GM18507 (cell line): Measurements from ENCODE around the gene ACYP2.
A peak's percentile ranks its signal among the peaks of the same experiment; 100 is the strongest.
"Not testable (repeated sequence)": the region's sequence is repeated elsewhere in the genome, so short reads cannot be mapped to it uniquely, and the experiment has no call there.

Experiments
- DNase-seq: peaks from one replicate; pipeline ENCODE4 v3.0.0; 2011; ENCODE audit warnings: low read depth; ENCODE audit not compliant: insufficient read length; ENCODE audit errors: extremely low spot score
- FAIRE-seq: peaks from 2 replicates; lab custom pipeline; 2011; peaks lifted over from hg19 to GRCh38; lab: Jason Lieb, UNC

The ACYP2 gene

DNA sequence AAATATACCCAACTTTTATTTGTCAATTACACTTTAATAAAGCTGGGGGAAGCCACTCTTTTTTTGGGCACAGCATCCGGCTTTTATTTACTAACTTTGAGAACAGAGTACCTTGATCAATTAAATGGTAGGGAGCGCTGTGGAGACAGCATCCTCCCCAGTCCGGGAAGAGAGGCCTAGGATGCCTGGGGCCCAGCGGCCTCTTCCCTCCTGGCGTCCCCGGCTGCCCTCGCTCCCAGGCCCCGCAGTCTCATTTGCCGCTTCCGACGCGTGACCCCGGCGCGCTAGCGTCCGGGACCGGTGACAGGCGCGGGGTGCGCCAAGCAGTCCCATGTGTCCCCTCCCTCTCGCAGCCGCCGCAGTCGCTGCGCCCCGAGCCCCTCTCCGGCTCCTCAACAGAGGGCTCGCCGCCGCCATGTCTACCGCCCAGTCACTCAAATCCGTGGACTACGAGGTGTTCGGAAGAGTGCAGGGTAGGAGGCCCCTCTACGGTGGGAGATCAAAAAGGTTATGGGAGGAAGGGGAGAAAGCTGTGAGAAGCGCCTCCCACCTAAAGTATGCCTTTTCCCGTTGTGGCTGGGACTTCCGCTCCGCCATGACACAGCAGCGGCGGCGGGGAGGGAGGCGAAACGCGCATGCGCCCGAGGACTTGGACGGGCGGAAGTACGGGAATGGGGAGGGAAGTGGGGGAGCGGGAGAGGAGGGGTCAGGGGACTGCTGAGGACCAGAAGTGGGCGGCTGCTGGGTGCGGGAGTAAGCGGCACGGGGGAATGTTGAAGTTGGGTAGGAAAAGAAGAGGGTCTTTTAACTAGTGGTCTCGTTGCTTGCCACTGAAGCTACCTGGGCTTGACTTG lies at the start of gene ACYP2:
Gene ACYP2 (plus strand): TSS at position 332 of the 854 bp plus-strand sequence.
- FAIRE-seq (peak; percentile 97), DNase-seq (peak; percentile 88)

DNA sequence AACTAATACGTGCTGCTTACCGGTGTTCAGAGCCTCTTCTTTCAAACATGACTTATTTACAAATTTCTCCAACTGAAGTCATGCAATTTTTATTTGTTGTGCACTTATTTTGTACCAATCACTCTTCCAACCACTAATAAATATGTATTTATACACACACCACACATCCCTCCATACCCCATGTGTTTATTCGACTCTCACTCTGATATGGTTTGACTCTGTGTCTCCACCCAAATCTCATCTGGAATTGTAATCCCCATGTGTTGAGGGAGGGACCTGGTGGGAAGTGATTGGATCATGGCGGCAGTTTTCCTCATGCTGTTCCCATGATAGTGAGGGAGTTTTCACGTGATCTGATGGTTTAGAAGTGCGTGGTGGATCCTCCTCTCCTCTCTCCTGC lies 49.5 kb upstream of the ACYP2 start:
- DNase-seq, result no peak
- no peak for FAIRE-seq

DNA sequence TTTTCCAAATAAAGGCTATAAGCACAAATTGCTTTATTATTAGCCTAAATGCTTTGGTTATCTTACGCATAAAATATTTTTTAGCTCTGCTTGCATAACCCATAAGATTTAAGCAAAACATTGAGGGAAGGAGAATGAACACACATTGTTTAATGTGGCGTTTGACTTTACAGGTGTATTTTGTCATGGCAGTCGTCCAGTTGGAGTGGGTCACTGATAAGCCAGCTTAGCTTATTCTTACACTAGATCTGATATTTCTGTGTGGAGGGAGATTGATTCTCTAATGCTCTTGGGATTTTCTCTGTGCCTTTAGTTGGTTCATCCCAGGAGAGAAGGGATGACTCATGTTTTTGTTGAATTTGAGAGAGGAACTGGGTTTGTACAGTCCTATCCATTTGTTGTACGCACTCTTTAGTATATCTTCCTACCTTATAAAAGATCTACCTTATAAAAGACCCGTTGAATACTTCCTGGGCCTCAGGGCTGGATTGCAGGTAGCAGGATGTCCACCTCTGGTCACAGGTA lies 47.5 kb upstream of the ACYP2 start:
- FAIRE-seq (no peak), DNase-seq (no peak)

DNA sequence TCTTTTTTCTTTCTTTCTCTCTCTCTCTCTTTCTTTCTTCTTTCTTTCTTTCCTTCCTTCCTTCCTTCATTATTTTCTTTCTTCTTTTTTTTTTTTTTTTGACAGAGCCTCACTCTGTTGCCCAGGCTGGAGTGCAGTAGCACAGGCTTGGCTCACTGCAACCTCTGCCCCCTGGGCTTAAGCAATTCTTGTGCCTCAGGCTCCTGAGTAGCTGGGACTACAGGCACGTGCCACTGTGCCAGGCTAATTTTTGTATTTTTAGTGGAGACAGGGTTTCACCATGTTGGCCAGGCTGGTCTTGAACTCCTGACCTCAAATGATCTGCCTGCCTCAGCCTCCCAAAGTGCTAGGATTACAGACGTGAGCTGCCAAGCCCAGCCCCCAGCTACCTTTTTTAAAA lies 42.9 kb upstream of the ACYP2 start:
- FAIRE-seq, DNase-seq: not testable (repeated sequence)

DNA sequence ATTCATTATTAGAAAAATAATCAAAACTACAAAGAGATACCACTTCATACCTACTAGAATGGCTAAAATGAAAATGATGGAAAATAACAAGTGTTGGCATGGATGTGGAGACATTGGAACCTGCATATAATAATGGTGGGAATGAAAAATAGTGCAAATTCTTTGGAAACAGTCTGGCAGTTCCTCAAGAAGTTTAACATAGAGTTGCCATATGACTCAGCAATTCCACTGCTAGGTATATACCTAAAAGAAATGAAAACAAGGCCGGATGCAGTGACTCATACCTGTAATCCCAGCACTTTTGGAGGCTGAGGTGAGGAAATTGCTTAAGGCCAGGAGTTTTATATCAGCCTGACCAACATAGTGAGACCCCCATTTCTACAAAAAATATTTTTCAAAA lies 41.6 kb upstream of the ACYP2 start:
- FAIRE-seq, result no peak
- no peak for DNase-seq

DNA sequence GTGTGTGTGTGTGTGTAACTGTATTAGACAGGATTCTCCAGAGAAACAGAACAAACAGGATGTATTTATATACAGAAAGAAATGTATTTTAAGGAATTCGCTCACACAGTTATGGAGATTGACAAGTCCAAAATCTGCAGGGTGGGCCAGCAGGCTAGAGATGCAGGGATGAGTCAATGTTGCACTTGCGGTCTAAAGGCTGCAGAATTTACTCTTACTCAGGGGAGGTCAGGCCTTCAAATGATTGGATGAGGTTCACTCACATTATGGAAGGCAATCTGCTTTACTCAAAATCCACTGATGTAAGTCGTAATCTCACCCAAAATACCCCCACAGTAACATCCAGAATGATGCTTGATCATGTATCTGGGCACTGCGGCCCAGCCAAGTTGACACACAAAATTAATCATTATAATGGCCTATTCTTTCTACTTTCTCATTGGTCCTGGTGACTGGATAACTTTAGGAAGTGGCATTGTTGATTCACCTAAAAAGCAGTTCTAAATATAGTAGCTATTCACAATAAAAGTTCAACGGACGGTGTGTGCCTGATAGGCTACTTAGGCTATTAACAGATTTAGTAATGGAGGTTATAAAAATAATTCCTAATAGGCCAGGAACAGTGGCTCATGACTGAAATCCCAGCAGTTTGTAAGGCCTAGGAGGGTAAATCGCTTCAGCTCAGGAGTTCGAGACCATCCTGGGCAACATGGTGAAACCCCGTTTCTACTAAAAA lies 40.6 kb upstream of the ACYP2 start:
- FAIRE-seq (no peak), DNase-seq (no peak)

DNA sequence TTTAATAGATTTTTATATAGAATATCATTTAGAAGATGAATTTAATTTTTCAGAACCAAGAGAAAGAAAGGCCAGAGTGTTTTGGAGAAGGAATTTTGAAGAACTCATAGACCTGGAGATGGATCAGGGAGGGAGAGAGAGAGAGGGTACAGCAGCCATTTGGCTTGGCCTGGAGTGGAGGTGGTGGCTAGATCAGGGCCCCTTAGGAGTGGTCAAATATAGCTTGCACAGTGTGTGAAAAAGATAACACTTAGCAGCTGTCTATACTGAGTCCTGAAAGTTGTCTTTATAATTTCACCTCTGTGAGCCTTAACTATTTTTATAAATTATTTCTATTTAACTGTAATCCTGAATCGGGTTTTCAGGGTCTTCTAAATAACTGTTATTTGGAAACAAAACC lies 38.8 kb upstream of the ACYP2 start:
- no peak for FAIRE-seq
- DNase-seq, result no peak

DNA sequence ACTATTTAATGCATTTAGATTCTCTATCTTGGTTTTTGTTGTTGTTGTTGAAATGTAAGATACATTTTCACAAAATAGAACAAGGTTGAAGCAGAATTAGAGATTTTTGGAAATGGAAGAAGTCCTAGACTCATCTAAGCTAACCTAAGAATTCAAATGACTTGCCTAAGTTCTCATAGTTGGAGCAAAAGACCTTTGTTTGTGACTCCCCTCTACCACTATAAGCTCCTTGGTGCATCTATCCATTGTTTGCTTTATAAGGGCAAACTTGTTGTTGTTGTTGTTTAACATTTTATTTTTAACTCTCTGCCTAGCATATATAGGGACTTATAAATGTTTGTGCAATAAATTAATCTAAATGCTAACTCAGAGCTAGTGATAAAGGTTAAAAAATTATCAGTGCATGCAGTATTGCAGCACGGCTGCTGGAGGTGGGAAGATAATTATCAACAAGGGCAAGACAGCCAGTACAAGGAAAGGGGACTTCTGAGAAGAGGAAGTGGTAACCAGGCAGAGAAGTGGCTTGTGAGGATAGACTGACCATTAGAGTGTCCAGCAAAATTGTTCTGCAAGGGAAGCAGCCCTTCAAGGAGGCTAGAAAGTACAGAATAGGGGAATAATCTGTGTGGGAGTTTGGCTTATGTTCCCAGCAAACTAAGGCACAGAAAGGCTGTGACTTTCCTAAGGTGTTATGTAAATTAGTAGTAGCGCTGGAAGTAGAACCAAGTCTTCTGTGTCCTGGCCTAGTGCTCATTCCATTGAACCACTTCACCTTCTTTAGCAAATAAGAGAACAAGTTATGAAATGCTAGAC lies 38.1 kb upstream of the ACYP2 start:
- no peak for FAIRE-seq
- DNase-seq, result no peak

DNA sequence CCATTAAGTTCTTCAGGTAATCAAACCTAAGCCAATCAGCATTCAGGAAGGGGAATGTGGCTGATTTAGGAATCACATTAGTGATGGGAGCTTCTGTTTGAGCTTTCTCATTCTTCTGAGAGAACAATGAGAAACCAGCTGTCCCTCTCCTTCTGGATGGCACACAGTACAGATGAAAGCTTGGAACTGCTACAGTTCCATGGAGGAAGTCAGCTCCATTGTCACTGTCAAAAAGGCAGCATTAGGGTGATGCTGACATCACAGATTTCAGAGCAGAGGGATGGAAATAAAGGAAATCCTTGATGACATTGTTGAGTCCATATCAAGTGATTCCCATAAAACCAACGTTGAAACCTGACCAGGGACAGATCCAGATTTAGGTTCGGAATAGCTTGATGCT lies 36.1 kb upstream of the ACYP2 start:
- FAIRE-seq, result no peak
- no peak for DNase-seq

DNA sequence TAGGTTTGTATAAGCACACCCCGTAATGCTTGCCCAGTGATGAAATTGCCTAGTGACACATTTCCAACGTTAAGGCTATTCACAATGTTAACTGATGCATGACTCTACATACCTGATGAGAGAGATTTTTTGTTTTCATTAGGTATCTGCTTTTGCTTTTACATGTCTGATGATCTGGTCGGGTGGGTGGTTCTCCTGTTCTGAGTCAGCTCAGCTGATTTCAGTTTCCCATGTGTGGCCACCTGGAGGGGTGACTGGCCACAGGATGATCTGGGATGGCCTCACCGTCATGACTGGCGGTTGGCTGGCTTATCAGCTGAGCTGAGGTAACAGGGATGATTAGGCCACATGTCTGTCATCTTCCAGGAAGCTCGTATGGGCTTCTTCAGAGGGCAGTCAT lies 33.8 kb upstream of the ACYP2 start:
- DNase-seq, result peak; percentile 55
- peak; percentile 97 for FAIRE-seq

DNA sequence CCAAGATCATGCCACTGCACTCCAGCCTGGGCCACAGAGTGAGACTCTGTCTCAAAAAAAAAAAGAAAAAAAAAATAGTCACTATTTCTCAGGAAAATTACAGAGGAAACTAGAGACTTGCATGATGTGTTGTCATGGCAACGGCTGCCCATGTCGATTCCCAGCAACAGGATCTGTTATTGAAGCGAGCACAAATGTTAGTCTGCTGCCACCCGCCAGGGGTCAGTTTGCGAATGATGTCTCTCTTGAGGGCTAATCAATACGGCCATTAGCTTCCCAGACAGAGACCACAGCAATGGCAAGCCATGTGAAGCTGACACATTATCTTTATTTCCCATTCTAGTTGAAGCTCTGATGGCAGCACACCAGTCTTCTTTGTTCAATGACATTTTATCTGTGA lies 32.4 kb upstream of the ACYP2 start:
- no peak for FAIRE-seq
- no peak for DNase-seq

DNA sequence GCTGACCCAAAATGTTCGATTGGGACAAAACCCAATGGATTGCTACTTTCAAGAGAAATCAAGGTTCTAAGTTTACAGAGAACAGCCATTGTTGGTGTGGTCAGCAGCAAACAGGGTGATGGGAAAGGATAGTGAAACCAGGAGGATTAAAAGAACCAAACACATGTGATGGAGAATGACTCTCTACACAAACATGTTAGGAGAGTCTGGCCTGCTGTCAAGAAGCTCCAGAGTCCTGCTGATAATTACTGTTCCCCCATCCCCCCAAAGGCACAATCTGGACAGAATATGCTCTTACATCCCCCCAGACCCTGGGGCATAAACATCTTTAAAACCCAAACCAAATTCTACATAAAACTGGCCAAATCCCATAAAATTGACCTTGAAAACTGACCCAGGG lies 32.0 kb upstream of the ACYP2 start:
- DNase-seq (no peak), FAIRE-seq (no peak)

DNA sequence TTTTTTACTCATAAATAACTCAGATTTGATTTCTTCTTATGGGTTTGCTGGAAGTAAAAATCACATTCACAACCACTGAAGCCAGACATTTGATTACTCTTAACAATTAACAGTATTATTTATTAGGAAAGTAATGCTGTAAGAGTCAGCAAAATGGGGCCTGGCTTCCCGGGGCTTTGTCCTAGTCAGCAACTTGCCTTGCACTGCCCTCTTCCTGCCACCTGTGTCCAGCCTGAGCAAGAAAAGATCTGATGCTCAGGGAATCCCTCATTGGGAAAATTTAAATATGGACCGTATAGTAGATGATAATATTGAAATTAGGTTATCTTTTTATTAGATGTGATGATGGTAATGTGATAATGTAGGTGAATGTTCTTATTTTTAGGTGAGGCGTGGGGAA lies 30.8 kb upstream of the ACYP2 start:
- no peak for DNase-seq
- FAIRE-seq, result no peak

DNA sequence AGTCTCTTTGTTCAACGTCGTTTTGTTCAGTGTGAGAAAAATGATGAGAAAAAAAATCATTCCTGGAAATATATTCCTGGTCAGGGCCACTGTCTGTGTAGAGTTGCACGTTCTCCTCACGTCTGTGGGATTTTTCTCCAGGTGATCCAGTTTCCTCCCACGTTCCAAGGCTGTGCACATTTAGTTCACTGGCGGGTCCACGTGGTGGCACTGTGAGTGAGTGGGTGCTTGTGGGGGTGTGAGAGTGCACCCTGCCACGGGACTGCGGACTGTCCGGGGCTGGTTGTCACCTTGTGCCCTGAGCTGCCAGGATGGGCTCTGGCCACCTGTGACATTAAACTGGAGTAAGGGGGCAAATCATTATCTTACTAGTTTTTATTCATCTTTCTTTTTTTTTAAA lies 30.3 kb upstream of the ACYP2 start:
- DNase-seq (no peak), FAIRE-seq (no peak)

DNA sequence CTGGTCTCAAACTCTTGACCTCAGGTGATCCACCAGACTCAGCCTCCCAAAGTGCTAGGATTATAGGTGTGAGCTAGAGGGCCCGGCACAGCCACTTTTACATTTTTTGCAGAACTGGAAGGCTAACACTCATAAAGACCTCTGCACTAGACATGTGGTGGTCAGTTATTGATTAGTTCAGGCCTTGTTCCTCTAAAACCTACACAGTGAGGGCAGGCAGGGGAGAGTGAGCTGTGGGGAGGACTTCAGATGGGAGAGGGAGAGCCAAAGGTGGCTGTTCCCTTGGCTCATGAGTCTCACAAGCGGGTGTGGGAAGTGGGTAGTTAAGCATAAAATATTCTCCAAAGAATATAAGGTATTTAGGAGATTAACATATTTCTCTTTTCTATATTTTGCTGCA lies 29.3 kb upstream of the ACYP2 start:
- no peak for FAIRE-seq
- DNase-seq, result no peak

DNA sequence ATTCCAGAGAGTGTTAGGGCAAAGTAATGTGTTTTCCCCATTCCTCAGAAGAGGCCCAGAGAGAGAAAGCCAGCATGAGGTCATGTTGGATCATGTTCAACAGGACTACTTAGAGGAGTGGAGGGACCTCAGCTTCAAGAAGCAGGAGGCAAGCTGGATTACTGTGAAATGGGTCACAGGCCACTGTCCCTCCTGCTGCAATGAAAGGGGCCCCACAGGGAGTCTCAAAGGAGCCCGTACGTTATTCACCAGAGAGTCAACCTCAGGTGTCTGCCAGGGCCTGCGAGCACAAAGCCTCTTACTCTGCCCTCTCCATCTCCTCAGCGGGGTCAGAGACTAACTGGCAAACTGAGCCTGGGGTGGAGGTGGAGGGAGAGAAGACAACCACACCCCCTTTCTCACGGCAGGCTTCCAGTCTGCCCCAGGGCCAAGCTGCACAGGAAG lies 27.2 kb upstream of the ACYP2 start:
- FAIRE-seq (no peak), DNase-seq (no peak)

DNA sequence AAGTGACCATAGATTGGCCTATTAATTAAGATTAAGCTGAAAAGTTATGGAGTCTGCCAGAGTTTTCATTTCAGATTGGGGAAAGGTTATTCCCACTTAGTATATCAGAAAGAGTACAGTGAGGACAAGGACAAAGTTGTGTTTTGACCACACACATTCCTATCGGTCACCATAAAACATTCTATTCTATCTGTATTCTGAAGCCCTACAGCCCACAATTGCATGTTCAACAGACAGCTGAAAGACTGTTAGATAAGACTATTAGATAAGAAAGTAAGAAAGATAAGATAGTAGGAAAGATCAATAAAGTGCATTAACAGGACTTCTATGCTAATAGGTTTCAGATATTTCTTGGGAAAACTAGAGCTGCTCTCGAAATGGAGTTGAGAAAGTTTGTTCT lies 26.7 kb upstream of the ACYP2 start:
- FAIRE-seq, result no peak
- DNase-seq, result no peak

DNA sequence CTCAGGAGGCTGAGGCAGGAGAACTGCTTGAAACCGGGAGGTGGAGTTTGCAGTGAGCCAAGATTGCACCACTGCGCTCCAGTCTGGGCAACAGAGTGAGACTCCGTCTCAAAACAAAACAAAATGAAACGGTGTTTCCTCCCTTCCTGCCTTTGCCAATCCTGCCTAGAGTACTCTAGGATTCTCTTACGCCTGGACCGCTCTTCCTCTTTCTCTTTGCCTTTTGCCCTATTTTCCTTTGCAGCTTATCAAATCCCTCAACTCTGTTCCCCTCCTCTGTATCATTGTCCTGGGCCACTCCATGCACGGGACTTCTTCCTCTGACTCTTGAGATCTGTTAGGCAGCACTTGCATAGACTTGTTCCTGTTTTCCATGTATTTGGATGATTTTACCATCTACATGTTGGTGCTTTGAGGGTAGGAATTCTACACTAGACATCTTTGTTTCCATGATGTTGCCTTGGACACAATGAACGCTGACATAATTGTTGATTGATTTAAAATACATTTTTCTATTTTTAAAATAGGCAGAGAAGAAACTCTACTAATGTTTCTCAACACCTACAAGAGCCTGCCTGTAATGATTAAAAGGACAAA lies 24.8 kb upstream of the ACYP2 start:
- FAIRE-seq, result no peak

DNA sequence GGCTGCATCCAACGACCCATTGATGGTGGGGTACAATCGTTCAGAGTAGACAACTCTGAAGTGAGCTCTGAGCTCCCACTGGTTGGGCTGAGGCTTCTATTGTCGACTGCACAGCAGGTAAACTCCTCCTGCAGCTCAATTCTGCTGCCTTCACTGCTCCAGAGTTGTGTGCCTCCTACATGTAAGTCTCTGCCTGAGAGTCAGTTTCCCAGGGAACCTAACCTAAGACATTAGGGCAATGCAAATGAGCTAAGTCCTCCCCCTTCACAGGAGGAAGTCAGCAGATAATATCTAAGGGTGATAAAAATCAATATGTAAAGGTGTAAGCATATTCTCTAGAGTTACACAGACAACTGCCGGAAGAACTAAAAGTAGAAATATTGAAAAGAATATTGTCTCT lies 22.5 kb upstream of the ACYP2 start:
- FAIRE-seq, result no peak
- DNase-seq, result no peak

More for the DNA sequence above, 24.8 kb upstream of the ACYP2 start:
- no peak for DNase-seq
